Measurements from ENCODE around the gene GABARAPL1.

GRCh38 chr12:10165421-10165820 lies 47.3 kb upstream of the GABARAPL1 start:
- TF ChIP-seq RCOR1 (IDR thresholded peaks at IDR 0.05; ENCODE audit: low read depth, low read length) (no peak), CTCF (IDR thresholded peaks at IDR 0.05) (no peak)
